HG03196 (cell line): Measurements from ENCODE around the gene MECP2.

Experiments
- ATAC-seq: cut with Tn5 transposase; IDR thresholded peaks from one replicate; pipeline ENCODE4 v1.9.1; 2021; ENCODE audit not compliant: unreplicated experiment

MECP2 gene

GRCh38 chrX:154019061-154019621 lies 78.4 kb downstream of the MECP2 start:
- no peak for ATAC-seq

GRCh38 chrX:154018518-154019060 lies 78.9 kb downstream of the MECP2 start:
- no peak for ATAC-seq

GRCh38 chrX:154017766-154018517 lies 79.6 kb downstream of the MECP2 start:
- ATAC-seq, result no peak

- ATAC-seq, result no peak
Observed at GRCh38 chrX:154016366-154017076, 81.0 kb downstream of the MECP2 start.

GRCh38 chrX:154015581-154016264 lies 81.8 kb downstream of the MECP2 start:
- ATAC-seq, result no peak

GRCh38 chrX:154014429-154015380 lies 82.8 kb downstream of the MECP2 start:
- no peak for ATAC-seq

GRCh38 chrX:154013614-154014360 lies 83.7 kb downstream of the MECP2 start:
- no peak for ATAC-seq

GRCh38 chrX:154013001-154013421 lies 84.5 kb downstream of the MECP2 start:
- ATAC-seq, result no peak

- no peak for ATAC-seq
Observed at GRCh38 chrX:154012336-154012991, 85.1 kb downstream of the MECP2 start.

- no peak for ATAC-seq
Observed at GRCh38 chrX:154011376-154012335, 85.9 kb downstream of the MECP2 start.

GRCh38 chrX:154010330-154011087 lies 87.0 kb downstream of the MECP2 start:
- ATAC-seq, result no peak

GRCh38 chrX:154008521-154008920 lies 89.0 kb downstream of the MECP2 start:
- ATAC-seq, result no peak

GRCh38 chrX:154006947-154007346 lies 90.6 kb downstream of the MECP2 start:
- no peak for ATAC-seq

- no peak for ATAC-seq
Observed at GRCh38 chrX:154004315-154004714, 93.2 kb downstream of the MECP2 start.

- peak; percentile 65 for ATAC-seq
Observed at GRCh38 chrX:154002215-154002719, 95.2 kb downstream of the MECP2 start.

GRCh38 chrX:154000051-154000450 lies 97.5 kb downstream of the MECP2 start:
- no peak for ATAC-seq
